CD4-positive, alpha-beta T cell treated with Interleukin-6 for 4 hours (primary cell): ENCODE measurements around the gene ARPC4.

Source experiments
- DNase-seq: peaks from one replicate; pipeline ENCODE4 v3.0.0-alpha.2; 2020; ENCODE audit warnings: mixed read lengths

The ARPC4 gene

DNA sequence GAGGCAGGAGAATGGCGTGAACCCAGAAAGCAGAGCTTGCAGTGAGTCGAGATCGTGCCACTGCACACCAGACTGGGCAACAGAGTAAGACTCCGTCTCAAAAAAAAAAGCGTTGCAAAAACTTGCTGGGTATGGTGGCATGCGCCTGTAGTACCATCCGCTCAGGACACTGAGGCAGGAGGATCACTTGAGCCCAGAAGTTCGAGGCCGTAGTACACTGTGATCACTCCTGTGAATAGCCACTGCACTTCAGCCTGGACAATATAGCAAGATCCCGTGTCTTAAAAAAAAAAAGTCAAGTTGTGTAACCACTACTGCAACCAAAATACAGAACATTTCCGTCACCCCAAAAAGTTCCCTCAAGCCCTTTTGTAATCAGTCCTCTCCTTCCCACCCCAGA lies 1.5 kb downstream of the ARPC4 start:
- DNase-seq: no peak

DNA sequence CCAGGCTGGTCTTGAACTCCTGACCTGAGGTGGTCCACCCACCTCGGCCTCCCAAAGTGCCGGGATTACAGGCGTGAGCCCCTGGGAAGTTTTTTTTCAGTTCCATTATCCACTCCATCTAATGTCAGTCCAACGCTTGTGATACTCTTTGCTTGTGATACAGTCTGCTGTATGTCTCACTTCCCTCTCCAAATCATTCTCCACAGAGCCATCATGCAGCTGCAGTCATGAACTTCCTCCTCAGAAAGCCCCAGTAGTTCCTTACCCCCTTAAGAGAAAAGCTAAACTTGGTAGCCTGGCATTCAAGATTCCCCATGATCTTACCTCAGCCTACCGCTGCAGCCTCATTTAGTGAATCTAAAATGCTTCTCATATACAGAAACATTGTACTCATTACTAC lies 2.3 kb downstream of the ARPC4 start:
- DNase-seq: no peak

DNA sequence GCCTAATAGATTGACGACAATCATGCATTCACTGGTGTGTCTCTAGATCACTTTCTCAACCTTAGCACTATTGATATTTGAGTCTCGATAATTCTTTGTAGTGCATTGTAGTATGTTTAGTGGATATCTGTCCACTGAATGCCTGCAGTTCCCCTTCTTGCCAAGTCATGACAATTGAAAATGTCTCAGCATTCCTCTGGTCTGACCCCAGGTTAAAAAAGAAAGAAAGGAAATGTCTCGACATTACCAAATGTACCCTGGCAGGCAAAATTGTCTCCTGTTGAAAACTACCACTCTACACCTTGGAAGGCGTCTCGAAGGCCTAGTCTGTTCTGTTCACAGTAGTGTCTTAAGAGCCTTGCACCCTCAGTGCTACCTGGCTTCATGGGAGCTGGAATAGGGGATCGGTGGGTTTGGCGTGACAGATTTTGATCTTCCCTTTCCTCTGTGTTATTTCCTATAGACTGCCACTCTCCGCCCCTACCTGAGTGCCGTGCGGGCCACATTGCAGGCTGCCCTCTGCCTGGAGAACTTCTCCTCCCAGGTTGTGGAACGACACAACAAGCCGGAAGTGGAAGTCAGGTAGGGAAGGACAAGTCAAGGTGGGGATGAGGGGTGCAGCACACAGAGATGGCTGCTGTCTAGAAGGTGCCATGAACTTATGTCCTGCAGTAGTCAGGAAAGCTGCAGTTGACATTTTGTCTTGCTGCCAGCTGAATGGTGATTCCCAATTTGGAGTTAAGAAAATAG lies 4.5 kb downstream of the ARPC4 start:
- no peak for DNase-seq

DNA sequence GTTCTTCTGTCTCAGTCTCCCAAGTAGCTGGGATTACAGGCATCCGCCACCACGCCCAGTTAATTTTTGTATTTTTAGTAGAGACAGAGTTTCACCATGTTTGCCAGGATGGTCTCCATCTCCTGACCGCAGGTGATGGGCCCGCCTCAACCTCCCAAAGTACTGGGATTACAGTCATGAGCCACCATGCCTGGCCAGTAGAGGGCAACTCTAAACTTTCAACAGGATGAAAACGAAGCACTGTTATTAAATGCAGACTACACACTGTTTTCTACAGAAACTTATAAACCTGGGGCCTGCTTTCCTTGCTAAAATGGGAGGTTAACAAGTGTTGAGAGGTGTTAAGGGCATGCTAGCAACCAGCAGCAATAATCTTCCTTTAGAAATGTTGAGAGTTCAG lies 7.6 kb downstream of the ARPC4 start:
- no peak for DNase-seq

DNA sequence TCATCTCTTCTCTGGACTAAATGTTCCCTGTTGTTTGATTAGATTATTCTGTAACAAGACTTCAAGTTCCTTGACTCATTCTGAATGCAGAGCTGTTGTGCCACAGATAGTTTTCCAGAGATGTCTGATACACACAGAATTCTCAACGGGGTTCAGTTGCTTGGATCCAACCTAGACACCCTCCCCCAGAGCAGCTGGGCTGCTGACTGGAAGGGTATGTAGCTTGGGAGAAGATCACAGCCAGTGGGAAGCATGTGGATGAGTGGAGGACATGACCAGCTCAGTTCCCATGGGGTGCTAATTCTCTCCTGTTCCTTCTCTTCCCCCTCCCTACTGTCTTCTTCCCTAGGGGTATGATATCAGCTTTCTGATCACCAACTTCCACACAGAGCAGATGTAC lies 10.6 kb downstream of the ARPC4 start:
- no peak for DNase-seq

DNA sequence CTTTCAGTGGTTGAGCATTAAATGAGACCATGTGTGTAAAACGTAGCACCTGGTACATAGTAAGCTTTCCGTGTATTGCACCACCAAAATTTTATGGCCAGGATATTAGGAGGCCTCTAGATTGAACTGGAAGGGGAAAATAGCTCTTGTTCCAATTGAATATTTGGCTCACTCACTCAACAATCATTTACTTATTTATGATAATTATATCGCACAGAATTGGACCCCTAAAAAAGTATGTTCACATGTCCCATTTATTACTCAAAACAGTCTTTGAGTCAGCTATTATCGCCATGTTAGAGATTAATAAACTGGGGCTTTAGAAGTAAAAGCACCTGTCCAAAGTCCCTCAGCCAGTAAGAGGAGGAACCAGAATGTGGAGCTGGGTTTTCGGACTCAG lies 12.1 kb downstream of the ARPC4 start:
- no peak for DNase-seq

DNA sequence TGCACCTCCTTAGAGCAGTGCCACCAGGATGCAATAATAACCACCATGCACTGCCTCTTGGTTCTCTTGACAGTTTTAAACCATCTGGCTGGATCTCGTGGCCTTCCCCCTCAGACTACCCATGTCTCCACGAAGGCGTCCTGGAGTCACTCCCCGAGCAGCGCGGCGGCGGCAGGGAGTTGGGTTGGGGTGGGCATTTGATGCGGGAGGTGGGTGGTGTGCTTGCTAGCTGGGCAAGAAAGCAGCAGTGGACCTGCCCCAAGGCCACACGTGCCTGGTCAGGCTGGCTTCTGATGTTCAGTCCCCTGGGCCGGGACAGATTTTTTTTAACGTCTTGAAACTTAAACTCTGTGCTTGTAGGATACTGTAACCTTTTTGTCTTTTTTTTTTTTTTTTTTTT lies 13.3 kb downstream of the ARPC4 start:
- DNase-seq: no peak

DNA sequence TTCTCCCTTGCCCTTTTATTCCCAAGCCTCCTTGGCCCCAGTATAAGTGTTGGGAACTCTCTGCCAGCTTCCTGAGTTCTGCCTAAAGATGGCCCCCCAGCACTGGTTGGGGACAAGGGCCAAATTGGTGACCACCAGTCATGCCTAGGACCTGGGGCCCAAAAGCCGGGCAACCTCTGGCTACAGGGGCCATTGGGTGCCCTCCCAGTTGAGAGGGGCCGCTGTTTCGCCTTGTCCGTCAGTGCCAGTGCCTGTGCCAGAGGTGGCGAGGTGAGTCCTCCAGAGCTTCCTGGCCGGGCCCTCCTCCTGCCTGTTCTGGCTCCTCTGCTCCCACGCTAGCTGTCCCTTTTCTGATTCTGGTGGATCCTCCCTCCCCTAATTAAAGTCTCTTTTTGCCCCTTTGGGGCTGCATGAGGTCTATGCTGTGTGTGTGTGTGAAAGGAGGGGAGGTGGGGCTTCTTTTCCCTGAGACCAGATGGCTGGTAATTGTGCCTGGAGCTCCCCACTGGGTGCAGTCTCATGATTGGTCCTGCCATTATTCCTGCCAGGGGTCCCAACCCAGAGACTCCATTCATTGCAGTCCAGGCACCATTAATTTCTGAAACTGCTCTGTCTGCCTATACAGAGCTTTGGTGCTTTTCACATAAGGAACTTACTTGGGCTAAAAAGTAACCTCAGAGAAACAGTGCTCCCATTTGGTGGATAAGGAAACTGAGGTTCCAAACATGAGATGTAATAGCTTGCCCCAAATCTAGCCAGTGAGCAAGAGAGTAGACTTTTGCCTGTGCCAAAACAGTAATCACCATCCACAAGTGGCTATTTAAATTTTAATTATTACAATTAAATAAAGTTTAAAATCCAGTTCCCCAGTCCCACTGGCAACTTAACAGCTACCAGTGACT lies 14.1 kb downstream of the ARPC4 start:
- DNase-seq: no peak

DNA sequence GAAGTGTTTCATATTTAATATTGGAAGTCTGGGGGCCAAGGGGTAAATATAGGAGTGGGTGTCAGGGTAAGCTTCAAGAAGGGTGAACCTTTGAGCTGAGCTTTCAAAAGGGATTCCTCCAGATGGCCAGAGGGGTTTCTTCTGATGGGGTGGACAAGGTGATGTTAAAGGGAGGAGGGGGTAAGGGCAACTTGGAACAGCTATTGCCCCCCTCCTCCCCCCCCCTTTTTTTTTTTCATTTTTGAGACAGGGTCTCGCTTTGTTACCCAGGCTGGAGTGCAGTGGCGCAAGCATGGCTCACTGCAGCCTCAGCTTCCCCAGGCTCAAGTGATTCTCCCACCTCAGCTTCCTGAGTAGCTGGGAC lies 15.1 kb downstream of the ARPC4 start:
- no peak for DNase-seq

DNA sequence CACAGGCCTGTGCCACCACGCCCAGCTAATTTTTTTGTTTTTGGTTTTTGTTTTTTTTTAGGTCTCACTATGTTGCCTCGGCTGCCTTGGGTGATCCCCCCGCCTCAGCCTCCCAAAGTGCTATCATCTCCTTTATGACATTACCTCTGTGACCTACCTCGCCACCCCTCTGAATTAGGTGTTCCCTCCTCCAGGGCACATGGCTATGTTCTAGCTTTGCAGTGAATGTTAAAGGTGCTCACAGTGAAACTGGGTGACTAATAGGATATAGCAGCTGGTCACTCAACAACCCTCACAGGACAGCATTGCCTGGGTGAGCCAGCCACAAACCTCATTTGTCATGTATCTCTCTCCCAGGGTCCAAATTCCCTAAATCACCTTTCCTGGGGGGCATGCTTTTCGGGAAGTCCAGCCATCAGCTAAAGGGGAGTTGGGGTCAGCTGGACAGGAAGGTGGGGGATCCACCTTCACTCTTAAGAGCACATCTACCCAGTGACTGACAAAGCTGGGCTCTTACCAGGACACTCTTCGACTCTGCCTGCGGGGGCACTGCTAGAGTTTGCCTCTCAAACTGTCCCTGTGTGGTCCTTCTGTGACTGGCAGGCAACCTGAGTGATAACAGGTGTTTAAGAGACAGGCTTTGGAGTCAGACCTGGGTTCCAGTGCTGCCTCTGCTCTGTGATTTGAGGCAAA lies 15.6 kb downstream of the ARPC4 start:
- peak; percentile 64 for DNase-seq

DNA sequence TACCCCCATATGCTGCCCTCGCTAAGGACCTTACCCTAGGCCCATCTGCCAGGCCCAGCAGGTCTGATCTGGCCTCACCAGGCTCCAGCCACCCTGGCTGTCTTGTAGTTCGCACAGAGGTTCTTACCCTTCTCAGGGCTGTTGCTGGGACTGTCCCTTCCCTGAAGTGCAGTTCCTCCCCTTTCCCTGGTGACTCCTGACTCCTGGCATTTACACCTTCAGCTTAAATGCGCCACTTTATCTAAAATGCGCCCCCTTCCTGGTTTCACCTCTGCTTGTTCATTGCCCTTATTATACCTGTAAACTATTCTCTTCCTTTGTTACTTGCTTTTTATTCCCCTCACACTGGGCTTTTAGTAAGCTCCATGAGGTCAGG lies 16.3 kb downstream of the ARPC4 start:
- DNase-seq: peak; percentile 16

DNA sequence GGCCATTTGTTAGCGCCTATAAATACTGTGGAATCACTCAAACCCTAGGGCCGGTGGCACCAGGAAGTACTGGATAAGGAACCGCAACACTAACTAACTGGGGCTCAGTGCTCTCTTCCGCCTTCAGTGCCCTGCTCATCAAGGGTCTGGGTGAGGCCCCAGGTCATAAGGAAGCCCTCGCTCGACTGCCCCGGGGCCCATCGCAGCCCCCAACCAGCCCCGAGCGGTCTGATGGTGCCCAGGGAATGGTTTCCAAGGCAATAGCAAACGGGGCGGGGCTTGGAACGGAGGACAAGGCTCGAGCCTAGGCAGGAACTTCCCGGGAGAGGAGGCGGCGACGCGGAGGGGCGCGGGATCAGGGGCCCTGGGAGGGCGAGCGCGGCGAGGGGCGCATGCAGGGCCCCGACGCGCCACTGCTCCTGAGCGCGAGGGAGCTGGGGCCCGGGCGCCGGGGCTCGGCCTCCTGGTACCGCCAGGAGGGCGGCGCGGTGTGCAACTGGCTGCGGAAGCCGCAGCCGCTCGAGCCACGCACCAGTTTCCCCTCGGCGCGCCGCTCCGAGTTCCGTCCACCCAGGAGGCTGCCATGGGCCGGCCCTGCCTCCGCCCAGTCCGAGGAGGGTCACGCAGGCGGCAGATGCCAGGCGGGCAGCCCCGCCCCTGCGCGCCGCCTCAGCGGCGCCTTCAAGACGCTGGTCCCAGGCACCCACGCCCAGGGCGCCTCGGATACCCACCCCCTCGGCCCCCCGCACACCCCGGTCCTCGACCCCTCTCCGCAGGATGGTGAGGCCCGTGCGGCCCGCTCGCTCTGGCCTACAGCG lies 16.9 kb downstream of the ARPC4 start, which contains the start of gene TTLL3:
Gene TTLL3 (plus strand): TSS at position 648 of the 818 bp plus-strand sequence. CDS start 400 bp downstream, outside the sequence.
- peak; percentile 57 for DNase-seq

DNA sequence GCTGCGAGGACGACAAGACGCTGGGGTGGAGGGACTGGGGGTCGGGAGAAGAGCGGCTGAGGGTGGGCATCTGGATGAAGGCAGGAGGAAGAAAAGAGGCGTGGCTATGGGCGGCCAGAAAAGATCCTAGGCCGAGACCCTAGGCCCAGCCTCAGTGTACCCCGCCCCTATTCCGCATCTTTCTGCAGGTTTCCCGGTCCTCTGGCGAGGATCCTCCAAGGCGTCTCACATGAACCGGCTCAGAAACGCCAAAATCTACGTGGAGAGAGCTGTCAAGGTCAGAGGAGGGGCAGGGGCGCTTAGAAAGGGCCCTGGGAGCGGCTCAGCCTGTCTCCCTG lies 17.5 kb downstream of the ARPC4 start:
- no peak for DNase-seq

DNA sequence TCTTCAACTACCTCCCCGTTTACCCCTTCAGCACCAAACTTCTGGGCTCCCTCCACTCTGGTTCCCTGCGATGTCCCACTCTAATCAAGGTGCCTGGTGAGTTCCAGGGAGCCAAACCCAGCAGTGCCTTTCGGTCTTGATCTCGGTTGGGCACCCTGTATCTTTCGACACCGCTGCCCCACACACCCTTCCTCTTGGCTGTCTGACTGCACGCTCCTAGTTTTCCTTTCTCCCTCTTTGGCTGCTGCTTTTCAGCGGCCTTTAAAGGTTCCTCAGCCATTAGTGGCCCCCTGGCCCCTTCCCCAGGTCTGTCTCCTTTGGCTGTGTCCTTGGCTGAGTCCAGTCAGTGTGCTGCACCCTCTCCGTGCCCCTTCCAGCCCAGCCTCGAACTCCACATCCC lies 18.0 kb downstream of the ARPC4 start:
- DNase-seq: no peak

DNA sequence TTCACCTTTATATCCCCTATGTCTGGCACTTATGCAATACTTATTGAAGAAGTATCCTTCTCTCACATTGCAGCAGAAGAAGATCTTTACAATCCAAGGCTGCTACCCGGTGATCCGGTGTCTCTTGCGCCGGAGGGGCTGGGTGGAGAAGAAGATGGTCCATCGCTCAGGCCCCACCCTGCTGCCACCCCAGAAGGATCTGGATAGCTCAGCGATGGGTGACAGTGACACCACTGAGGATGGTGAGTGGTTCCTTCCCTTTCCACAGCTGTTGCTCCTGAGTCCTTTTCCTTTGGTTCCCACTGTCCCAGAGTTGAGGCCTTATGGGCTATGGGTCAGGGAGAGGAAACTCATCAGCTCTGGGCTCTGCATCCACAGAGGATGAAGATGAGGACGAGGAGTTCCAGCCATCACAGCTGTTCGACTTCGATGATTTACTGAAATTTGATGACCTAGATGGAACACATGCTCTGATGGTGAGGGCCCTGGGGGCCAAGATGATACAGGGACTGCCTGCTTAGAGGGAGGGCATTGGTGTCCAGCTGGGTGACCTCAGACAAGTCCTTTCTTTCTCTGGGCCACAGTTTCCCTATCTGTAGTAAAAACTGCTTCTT lies 20.1 kb downstream of the ARPC4 start:
- DNase-seq: no peak

DNA sequence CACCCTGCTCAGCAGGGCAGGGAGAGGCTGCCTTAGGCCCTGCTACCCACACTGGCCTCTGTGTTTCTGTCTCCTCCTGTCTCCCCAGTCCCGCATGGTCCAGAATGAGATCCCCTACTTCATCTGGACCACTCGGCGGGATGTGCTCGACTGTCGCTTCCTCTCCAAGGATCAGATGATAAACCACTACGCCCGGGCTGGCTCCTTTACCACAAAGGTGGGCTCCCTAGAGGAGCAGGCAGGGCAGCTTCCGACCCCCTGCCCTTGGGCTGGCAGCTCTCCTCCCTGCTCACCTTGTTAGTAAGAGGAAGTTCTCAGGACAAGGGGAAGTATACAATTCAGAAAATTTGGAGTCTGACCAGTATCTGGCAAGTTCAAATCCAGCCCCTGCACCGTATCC lies 23.1 kb downstream of the ARPC4 start:
- DNase-seq: no peak

DNA sequence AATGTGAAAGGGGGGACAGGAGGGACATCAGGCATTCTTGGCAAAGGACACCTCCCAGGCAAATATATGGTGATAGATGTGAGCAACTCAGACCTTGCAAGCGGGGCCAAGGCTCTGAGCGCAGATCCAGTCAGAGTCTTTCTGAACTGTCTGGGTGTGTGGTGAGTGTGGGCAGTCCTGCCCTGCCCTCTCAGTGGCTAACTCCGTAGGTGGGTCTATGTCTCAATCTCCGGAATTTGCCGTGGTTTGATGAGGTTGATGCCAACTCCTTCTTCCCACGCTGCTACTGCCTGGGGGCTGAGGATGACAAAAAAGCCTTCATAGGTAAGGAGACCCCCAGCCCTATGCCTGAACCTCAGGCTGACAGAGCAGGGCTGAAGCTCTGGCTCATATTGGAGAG lies 24.6 kb downstream of the ARPC4 start:
- no peak for DNase-seq

DNA sequence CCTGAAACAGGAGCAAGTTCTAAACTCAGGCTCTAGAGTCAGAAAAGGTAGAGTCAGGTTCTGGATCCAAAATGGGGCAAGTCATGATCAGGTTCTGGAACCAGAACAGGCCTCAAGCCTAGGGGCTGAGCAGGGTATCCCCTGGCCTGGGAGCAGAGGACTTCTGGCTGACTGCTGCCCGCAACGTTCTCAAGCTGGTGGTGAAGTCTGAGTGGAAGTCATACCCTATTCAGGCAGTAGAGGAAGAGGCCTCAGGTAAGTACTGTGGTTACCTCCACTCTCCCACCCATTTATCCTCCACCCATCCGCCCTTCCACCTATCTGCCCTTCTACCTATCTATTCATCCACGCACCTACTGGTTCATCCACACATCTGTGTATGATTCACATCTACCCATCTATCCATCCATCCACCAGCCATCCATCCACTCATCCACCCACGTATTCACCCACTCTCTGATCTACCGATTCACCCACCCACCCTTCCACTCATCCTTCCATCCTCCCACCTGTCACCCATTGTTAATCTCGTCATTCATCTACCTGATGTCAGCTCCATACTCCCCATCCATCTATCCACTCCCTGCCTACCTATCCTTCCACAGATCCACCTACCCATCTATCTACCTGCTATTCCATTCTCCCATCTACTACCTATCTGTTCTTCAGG lies 25.9 kb downstream of the ARPC4 start:
- DNase-seq: no peak

DNA sequence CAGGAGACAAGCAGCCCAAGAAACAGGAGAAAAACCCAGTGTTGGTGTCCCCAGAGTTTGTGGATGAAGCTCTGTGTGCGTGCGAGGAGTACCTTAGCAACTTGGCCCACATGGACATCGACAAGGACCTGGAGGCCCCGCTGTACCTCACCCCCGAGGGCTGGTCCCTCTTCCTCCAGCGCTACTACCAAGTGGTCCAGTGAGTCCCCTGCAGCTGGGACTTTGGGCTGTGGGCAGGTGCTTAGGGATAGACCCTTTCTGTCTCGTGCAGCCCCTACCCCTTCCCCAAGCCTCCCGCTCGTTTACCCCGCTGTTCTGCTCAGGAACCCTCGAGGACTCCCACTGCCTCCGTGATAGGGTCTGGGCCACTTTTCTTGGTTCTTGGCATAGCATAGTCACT lies 27.7 kb downstream of the ARPC4 start:
- no peak for DNase-seq

DNA sequence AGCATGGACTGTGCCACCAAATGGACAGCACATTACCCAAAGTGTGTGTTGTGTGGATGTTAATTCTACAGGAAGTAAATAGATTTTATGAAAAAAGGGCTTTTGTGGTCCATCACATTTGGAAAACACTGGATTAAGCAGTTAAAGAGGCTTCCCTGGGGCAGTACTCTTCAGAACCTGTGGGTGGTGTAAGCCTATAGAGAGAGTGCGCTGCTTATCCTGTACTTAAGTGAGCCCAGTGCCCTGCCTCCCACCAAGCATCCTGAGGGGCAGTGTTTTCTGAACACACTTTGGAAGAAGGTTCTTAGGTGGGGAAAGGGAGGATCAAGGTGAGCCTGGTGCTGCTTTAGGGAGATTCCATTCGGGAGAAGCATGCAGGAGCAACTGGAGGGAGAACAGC lies 28.1 kb downstream of the ARPC4 start:
- no peak for DNase-seq

DNA sequence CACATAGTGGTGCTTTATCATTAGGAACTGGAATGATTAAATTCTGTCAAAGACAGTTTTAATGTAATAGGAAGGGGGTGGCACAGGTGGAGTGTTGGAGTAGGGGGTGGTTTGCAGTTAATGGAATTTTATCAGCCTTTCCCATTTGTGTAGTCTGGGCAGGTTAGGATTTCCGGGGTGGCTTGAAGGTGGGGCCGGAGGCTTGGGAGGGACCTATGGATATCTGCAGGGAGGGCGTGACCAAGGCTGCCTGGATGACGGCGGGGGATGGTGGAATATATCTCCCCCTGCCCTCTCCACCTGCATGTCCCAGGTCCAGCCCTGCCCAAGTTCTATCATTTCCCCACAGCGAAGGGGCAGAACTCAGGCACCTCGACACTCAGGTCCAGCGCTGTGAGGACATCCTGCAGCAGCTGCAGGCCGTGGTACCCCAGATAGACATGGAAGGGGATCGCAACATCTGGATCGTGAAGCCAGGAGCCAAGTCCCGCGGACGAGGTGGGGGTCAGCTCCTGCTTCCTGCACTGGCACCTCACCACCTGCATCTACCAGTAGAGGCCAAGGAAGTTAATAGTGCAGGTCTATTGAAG lies 32.7 kb downstream of the ARPC4 start:
- DNase-seq: no peak
